NCI-H1436 (cell line): ENCODE measurements around the gene LRMDA.

Source experiments
- DNase-seq: peaks from one replicate; lab custom pipeline; 2025; lab: John Stamatoyannopoulos, UW

Gene LRMDA

DNA sequence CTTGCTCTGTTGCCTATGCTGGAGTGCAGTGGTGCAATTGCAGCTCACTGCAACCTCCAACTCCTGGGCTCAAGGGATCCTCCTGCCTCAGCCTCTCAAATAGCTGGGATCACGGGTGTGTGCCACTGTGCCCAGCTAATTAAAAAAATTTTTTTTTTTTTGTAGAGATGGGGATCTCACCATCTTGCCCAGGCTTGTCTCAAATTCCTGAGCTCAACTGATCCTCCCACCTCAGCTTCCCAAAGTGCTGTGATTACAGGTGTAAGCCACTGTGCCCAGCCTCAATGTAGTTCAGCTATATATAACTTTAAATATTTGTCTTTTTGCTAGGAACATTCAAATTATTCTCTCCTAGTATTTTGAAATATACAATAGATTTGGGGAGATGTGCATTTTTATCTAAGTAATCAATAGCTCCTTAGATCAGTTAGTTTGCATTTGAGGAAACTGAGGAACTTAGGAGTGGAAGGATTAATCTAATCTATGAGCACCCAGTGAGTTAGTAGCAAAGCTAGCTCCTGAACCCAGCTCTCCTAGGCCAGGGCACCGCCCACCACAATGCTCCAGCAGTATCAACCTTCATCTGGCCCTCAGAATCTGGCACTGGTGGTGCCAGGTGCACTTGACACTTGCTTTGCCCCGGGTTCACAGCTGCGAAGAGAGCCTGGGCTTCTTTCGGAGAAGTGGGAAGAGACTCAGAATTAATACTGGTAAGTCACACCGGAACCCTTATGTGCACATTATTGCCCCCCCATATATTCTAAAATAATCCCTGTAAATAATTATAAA, 5.9 kb upstream of the LRMDA start:
- DNase-seq = no peak

DNA sequence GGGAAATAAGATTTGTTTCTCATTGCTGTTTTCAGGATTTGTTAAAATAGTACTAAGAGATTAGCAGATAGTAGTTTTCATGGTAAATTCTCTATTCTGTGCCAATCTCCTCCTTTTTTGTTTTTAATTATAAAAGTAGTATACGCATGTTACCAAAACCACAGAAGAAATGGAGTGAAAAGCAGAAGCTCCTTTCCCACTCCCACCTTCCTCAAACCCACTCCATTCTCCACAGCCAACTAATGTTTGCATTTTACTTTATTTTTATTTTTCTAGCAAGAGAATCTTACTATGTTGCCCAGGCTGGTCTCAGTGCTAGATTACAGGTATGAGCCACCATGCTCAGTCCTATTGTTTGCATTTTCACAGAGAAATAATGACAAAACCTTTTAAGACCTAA, 4.5 kb upstream of the LRMDA start:
- no peak for DNase-seq

DNA sequence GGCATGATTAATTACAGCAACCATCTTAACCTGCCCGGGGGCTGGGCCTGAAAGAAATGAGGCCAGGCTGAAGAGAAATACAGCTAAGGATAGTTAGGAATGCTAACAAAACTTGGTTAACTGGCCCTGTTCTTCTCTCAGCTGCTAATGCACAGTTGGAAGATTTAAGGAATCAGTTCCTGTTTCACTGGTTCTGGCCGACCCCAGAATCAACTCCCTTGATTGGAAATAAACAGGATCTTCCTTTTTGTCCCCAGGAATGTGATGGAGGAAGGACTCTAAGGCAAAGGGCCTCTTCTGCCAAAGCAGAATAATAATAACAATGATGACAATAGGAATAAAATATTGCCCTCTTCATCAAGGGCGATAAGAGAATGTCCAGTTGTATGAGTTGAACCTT, 3.5 kb upstream of the LRMDA start:
- no peak for DNase-seq

DNA sequence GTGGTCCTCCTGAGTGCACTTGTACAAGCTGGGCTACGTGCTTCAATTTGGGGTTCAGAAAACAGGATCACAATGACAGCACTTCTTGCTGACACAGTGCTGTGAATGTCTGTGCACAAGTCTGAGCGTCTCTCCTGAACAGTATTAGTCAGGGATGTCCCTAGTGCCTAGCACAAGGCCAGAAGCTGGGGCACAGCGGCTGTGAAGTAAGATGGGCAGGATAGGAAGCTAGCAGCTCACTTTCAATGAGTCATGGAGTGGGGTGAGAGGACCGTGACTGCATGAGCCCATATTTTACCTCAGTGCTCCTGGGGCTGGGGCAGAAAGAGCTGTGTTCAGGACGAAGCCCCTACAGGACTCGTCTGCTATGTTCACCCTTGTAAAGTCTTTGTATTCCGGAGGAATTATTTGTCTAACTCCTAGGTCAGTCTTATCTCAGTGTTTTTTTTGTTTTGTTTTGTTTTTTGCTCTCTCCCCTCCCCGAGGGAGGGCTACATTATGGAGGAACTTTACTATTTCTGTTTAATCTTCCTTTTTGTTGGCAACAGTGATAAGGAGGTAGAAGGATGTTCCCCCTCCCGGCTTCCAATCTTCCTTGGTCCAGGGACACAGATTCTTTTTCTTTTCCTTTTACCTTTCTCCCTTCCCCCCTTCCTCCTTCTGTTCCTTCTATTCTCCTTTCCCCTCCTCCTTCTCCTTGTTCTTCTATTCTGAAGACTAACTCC, 2.8 kb upstream of the LRMDA start:
- DNase-seq = no peak

DNA sequence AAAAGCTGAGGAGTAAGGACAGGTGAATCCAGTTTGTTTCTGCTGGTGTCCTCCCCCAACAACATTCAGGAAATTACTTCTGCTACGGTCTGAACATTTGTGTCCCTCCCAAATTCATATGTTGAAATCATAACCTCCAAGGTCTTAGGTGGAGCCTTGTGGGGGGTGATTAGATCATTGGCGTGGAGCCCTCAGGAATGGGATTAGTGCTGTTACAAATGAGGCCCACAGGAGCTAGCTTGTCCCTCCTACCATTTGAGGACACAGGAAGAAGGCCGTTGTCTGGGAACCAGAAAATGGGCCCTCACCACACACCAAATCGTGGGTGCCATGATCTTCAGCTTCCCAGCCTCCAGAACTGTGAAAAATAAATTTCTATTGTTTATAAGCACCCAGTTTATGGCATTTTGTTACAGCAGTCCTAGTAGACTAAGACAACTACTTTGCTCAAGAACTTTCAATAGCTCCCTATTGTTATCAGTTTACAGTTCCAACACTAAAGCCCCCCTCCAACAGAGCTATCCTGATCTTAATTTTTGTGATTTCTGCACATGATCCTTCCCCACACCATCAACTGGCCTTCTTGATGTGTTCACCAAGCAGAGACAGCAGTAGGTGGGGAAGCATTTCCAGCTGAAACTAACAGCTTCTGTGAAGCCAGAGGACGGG, 2.1 kb upstream of the LRMDA start:
- DNase-seq = no peak

DNA sequence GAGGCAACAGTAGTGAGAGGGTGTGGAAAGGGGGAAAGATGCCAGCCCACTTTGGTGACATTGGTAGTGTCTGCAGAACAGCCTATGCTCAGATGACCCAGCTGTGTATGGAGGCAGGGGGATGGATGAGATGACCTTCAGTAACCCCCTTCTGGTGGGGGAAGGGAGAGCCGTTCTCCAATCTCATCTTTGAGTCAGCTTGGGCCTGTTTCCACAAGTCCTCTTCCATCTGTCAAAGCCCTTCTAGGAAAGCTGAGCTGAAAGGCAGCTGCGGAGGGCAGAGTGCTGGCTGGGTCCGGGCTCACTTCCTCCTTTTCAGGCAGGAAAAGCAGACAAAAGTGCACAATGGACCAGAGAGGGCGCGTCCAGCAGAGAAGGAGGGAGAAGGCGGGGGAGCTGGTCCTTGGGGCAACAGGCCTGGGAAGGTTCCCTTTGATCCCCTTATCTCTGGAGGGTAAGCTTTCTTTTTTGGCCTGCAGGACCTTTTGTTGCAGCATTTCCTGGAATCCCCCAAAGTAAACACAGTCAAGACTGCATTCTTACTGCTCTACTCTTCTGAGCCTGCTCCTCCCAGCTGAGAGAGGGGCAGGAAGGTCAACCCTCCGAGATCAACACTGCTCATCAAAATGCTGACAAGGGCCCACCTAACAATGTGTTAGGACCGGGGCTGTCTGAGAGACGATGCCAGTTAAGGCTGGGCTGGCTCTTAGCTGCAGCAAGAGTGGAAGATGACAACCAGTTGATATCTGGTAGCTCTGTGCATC, 1.2 kb upstream of the LRMDA start:
- no peak for DNase-seq

DNA sequence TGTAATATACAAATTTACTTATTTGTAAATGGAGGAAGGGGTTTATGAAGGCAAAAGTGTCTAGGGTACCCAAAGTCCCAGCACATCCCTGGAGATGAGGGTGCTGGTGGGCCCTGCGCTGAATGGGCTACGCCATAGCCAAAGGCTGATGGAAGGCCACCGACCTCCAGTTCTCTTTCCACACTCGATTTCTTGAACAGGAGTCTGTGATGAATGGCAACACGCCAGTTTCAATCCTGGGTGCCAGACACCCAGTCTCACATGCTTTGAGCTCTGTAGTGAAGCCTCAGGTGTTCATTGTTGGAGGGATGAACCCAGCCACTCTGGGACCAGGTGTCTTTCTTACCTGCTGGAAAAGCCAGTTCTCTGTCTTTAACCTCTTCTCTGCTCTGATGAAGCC, 752 bp downstream of the LRMDA start:
- no peak for DNase-seq

DNA sequence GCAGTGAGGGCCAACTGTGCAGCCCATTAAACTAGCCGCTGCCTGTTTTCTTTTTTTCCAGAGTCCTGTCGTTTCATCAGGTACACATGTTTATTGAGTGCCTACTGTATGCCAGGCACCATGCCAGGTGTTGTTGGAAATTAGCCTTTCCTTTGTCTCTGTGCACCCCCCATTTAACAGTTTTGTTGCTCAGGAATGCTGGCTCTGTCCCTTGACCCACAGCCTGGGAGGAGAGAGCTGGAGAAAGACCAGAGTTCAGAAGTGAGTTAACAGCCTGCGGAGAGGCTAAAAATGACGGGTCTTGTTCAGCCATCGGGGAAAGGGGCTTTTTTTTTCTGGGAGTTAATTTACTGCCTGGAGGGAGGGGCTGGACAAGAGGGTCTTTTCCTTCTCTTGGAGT, 1.3 kb downstream of the LRMDA start:
- DNase-seq = no peak

DNA sequence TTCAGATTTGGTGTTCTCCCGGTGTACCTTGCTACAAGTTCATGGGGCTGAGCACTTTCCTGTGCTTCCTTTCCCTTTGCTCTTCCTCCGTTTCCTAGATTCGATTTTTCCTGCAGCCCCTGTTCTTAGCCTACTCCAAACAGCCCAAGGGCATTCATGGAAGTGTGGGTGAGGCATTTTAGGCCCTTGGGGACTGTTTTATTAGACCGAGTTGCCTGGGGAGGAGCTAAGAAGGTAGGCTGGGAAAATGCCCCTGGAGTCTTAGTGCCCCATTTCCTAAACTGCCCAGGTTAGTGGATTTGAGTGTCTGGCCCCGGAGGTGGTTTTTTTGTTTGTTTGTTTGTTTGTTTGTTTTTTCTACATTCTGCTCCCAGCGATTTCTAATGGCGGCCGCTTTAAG, 1.8 kb downstream of the LRMDA start:
- DNase-seq = no peak

DNA sequence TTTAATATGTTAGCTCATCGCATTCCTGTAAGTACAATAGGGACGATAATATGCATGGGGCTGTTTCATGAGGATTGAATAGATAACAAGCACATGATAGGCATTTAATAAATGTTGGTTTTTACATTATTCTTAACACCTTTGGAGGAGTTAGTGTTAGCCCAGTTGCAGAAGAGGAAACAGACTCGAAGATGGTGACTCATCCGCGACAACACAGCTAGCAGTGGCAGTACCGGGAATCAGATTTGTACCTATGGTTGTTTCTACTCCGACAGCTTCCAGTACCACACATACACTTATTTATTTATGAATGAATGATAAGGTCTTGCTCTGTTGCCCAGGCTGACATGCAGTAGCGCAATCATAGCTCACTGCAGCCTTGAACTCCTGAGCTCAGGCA, 2.9 kb downstream of the LRMDA start:
- DNase-seq = no peak

DNA sequence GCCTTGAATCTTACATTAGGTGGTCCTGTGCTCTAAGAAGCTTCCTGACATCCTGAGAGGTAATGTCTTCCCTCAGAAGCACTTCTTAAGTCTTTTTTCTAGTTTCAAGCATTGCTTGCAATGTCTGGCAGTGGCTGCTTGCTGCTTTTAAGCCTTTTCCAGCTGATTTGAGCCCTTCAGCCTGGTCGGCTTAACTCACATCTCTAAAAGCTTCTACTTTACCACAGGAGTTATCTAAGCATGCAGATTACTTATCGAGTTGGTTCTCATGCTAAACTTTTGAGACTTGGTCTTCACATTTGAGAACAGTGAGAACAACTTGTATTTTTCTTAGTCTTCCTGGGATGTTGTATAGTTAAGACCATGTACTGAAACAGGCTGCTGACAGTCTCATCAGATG, 3.9 kb downstream of the LRMDA start:
- no peak for DNase-seq

DNA sequence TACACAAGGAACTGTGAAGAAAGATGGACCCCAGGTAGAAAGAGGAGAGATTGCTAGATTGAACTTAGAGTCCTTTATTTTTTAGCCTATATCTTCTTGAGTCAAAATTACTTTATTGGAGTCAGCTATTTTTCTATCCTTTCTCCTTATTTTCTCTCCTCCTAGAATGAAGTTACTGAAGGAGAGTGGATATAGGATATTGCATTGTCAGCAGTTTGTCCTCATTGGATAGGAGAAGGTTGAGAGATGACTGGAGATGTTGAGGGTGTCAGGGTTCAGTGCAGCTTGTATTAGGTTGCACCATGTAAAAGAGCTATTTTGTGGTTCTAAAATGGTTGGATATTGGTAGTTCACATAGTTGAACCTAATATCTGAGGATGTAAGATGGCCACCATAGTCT, 5.5 kb downstream of the LRMDA start:
- no peak for DNase-seq

DNA sequence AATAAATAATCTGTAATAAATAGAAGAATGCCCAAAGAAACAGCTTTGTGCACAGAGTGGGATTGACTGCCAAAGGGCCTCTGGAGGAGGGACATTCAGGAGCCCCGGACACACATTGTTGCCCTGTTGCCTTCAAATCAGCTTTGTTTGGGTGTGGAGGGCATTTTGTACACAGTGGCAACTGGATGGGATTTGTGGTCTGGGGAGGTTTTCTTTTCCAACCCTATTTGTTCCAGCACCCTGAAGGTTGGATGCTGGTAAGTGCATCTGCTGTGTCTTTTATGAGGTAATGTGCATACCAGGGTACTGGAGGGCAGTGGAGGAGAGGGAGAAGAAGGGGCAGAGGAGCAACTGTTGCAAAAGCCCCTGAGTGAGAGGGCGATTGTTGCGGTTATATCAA, 6.3 kb downstream of the LRMDA start:
- DNase-seq = no peak

DNA sequence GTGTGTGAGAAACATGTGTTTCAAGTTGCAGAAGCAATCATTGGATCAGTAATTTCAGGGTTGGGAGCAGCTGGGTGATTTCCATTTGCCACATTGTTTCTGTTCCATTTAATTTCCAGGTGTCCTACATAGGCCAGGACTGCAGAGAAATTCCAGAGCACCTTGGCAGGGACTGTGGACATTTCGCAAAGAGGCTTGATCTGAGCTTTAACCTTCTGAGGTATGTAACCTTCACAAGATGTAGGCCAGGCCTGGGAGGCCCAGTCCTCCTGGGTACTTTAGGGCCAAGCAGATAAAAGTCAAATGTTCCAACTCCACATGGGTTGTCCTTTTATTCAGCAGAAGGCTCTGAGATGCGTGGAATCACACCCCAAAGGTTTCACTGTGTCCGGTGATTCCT, 6.9 kb downstream of the LRMDA start:
- no peak for DNase-seq

DNA sequence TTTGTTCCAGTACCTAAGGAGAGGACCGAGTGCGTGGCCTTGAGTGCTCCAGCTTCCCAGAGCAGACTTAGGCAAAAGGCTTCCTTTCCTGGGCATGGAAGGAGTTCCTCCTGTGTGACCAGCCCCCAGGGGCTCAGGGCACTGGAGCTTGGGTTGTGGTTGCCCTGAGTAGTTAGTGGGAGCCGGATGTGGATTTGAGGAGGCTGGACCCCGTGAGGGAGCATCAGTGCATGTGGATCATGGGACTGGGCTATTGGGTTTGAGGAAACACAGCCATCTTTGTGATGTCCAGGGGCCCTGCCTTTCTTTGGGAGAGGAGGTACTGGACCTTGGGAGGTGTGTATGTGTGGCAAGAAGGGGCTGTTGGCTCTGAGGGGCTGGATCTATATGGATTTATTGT, 8.4 kb downstream of the LRMDA start:
- DNase-seq = no peak

DNA sequence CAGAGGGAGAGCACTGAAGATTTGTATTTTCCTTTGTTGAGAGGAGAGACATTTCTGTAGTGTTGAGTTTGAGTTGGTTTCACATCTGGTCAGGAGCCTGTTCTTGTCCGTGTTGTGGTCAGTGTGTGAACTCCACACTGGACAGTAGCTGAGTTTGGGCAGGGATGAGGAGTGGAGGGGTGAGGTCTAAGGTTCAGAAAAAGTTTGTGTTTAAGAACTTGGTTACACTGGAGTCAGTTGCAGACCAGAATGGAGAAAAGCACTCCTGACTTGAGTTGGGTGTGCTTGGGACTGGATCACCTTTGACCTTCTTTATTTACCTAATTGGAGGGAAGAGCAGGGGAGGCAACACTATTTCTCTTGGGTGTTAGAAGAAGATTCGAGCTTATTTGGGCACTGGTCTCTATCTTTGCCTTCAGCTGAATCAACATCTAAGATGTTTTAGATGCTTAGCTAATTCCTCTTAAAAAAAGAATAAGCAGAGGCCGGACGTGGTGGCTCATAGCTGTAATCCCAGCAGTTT, 8.9 kb downstream of the LRMDA start:
- no peak for DNase-seq

DNA sequence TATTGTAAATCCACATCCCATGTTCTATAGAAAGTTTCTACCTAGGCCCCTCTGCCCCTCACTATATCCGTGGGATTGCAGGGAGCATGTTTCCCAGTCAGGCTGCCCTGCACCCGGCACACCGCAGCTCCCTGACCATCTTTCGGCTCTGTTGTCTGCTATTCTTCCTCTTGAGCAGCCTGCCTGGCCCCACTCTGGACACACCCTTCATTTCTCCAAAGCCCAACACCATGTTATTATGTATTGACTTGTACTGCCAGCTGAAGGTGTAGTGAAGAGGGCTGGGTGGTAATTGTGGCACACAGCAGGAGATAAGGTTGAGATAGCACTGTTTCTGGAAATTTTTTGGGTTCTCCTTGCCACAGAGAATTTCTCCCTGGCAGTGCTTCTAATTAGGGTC, 9.8 kb downstream of the LRMDA start:
- no peak for DNase-seq

DNA sequence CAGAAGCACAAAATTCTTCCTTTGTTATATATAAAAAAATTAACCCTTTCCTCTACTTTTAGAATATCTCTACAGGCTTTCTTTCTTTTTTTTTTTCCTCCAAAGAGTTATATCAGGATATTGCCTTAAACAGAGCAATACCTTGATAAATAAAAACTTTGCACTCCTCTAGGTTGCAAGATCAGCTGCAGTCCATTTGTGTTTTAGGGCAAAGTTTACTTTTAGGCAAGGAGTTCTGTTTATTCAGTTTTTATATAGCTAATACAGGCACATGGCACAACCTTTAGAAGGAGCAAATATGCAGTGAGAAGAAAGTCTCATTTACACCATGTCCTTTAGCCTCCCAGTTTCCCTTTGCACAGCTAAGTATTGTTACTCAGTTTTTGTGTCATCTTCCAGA, 10.3 kb downstream of the LRMDA start:
- no peak for DNase-seq

DNA sequence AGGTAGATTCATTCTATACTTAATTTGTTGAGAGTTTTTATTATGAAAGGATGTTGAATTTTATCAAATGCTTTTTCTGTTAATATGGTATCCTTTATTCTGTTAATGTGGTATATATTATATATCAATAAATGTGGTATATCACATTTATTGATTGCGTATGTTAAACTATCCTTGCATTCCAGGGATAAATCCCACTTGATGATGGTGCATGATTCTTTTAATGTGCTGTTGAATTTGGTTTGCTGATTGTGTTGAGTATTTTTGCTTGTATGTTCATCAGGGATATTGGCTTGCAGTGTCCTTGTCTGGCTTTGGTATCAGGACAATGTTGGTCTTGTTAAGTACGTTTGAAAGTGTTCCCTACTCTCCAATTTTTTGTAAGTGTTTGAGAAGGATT, 11.9 kb downstream of the LRMDA start:
- no peak for DNase-seq

DNA sequence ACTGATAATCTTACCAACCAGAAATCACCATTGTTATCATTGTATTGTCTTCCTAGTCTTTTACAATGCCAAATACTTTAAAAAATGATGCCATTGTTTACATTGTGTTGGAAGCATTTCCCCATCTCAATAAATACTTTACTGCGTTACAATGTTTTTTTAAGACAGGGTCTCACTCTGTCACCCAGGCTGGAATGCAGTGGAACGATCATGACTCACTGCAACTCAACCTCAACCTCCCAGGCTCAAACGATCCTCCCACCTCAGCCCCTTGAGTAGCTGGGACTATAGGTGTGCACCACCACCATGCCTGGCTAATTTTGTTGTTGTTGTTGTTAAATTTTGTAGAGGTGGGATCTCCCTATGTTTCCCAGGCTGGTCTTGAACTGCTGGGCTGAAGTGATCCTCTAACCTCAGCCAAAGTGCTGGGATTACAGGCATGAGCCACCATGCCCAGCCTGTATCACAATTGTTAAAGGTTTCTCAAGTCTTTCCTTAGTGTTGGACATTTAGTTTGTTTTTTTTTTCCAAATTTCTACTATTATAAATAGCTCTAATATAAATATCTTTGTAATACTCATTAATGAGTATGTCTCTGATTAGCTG, 13.5 kb downstream of the LRMDA start:
- no peak for DNase-seq

DNA sequence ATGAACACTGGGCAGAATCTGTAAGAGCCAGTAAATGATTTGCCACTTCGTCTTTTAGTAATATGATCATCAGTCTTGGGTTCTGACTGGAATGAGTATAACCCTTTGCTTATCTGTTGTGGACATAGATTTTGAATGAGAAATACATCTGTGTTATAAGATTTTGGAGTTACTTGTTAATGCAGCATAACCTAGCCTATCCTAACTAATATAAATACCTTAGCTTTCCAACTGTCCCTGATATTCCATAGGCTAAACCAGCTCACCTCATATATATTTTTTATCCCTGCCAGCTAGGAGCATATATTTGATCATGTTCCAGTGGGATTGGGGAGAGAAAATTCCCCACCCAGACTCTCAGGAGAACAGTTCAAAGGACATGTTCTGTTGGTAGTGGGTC, 15.1 kb downstream of the LRMDA start:
- DNase-seq = no peak

DNA sequence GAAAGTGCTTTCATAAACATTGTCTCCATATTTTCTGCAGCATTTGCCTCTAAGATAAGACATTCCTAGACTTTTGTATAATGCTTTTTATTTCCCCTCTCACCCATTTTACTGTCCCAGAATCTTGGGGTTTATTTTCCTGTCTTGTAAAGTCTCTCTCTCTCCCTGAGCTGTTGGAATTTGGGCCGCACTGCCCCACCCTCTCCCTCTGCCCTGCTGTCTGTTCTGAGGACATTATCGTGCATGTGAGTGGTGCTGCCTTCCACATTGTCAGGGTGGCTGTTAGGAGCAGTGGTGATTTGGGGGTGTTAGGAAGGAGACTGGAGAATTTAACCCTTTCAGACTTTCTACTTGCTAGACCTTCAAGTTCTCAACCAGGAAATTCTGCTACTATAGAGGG, 16.7 kb downstream of the LRMDA start:
- no peak for DNase-seq
